ENCODE data around the gene BBS2. TPM values are rescaled to one million over a fixed set of nuclear protein-coding genes. Genes with fewer than 3 reads are reported as not detected.

Gene BBS2
- total and polyA plus RNA-seq, 8 donors = 10.0 to 50.4 (median 16.2) TPM

DNA sequence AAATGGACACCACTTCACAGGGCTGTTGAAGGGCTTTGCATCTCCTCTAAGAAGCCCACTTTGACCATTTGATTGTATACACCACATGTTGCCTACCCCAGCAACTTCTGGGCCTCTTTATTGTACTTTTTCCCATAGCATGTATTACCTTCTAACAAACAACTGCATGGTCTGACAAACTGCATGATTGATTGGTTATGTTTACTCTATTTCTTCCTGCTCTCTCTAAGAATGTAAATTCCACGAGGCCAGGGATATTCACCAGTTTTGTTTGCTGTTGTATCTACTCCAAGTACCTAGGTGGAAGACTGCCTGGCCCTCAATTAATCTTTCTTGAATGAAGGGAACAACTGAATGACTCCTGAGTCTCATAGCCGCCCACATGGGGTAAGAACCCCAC lies 22.2 kb upstream of the BBS2 start:
- TF ChIP-seq, protein P1, sequence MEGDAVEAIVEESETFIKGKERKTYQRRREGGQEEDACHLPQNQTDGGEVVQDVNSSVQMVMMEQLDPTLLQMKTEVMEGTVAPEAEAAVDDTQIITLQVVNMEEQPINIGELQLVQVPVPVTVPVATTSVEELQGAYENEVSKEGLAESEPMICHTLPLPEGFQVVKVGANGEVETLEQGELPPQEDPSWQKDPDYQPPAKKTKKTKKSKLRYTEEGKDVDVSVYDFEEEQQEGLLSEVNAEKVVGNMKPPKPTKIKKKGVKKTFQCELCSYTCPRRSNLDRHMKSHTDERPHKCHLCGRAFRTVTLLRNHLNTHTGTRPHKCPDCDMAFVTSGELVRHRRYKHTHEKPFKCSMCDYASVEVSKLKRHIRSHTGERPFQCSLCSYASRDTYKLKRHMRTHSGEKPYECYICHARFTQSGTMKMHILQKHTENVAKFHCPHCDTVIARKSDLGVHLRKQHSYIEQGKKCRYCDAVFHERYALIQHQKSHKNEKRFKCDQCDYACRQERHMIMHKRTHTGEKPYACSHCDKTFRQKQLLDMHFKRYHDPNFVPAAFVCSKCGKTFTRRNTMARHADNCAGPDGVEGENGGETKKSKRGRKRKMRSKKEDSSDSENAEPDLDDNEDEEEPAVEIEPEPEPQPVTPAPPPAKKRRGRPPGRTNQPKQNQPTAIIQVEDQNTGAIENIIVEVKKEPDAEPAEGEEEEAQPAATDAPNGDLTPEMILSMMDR (IDR thresholded peaks at IDR 0.05) = no peak
- ATAC-seq (no peak), FAIRE-seq (no peak), DNase-seq (no peak)
- Histone ChIP-seq H3K9me3 (no peaks in the 10 kb centered on the region), H3K4me1 (no peaks in the 10 kb centered on the region), H3K36me3 (no peaks in the 10 kb centered on the region), H3K27ac (no peak overlapping the region), H3K27me3 (peaks cover 0 to 6% (median 0%) of the 10 kb centered on the region in 4 donors), H3K4me3 (no peak overlapping the region)
- intact Hi-C loops (cut with DNase I) = no loop called here
- 8 to 10% methylated on average over 2 of the region's 2 CpGs for WGBS, 2 donors

DNA sequence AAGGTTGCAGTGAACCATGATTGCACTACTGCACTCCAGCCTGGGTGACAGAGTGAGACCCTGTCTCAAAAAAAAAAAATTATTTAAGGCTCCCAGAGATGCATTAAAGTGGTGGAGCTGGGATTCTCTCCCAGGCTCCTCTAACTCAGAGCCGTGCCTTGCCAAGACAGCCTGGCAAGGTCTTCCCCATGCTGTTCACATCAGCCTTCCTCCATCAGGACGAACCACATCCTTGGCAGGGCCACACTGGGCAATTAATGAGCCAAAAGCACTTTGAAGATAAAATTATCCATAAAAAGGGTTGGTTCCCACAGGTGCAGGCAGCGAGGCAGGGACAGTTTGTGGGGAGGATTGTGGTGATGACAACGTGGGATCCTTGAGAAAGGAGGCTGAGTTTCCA lies 19.8 kb upstream of the BBS2 start:
- FAIRE-seq = no peak
- H3K4me1 ChIP-seq = no peaks in the 10 kb centered on the region
- no peak overlapping the region for H3K4me3 ChIP-seq
- H3K27ac ChIP-seq = no peak overlapping the region
- no peaks in the 10 kb centered on the region for H3K36me3 ChIP-seq
- no peak for ATAC-seq
- H3K9me3 ChIP-seq = no peaks in the 10 kb centered on the region
- intact Hi-C loops (cut with DNase I) = no loop called here
- TF ChIP-seq, protein P1 (IDR thresholded peaks at IDR 0.05) = no peak
- no peak for DNase-seq
- 51 to 65% methylated on average over 4 of the region's 4 CpGs for WGBS, 2 donors
- H3K27me3 ChIP-seq = peaks cover 0 to 10% (median 0%) of the 10 kb centered on the region in 4 donors

DNA sequence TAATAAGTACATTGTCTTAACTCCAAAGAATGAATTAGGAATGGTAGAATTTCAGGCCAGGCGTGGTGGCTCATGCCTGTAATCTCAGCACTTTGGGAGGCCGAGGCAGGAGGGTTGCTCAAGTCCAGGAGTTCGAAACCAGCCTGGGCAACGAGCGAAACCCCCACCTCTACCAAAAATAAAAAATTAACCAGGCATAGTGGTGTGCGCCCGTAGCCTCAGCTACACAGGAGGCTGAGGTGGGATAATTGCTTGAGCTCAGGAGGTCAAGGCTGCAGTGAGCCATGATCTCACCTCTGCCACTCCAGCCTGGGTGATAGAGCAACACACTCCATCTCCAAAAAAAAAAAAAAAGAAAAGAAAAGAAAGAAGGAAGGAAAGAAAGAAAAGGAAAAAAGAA lies 18.5 kb upstream of the BBS2 start:
- no peaks in the 10 kb centered on the region for H3K9me3 ChIP-seq
- peaks cover 0 to 10% (median 0%) of the 10 kb centered on the region in 4 donors for H3K27me3 ChIP-seq
- no peak overlapping the region for H3K4me3 ChIP-seq
- intact Hi-C loops (cut with DNase I) = no loop called here
- H3K4me1 ChIP-seq = no peaks in the 10 kb centered on the region
- DNase-seq (no peak), FAIRE-seq (no peak), ATAC-seq (no peak)
- no peak overlapping the region for H3K27ac ChIP-seq
- TF ChIP-seq, protein P1 (IDR thresholded peaks at IDR 0.05) = no peak
- H3K36me3 ChIP-seq = no peaks in the 10 kb centered on the region
- 69 to 86% methylated on average over 7 of the region's 7 CpGs for WGBS, 2 donors

DNA sequence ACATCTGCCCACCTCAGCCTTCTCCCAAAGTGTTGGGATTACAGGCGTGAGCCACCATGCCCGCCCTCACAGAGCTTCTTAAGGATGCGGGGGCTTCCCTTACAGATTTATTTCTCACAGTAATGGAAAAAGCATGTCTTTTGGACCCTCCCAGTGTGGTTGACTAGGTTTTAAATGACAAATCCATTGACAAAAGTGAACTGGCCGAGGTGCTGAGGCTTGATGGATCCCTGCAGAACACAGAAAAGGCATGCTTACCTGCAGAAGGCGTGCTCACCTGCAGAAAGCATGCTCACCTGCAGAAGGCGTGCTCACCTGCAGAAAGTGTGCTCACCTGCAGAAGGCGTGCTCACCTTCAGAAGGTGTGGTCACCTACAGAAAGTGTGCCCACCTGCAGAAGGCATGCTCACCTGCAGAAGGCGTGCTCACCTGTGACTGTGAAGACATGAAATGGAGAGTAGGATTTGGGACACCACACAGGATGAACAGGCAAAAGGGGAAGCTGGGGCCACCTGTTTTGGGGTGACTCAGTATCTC lies 15.1 kb upstream of the BBS2 start:
- H3K4me3 ChIP-seq = no peak overlapping the region
- FAIRE-seq (no peak), ATAC-seq (no peak), DNase-seq (no peak)
- no peaks in the 10 kb centered on the region for H3K9me3 ChIP-seq
- no peak overlapping the region for H3K27ac ChIP-seq
- H3K4me1 ChIP-seq = no peaks in the 10 kb centered on the region
- WGBS, 2 donors = 63 to 78% methylated on average over 8 of the region's 8 CpGs
- H3K27me3 ChIP-seq = peaks cover 0 to 10% (median 0%) of the 10 kb centered on the region in 4 donors
- no peaks in the 10 kb centered on the region for H3K36me3 ChIP-seq
- intact Hi-C loops (cut with DNase I) = no loop called here
- TF ChIP-seq, protein P1 (IDR thresholded peaks at IDR 0.05) = no peak

DNA sequence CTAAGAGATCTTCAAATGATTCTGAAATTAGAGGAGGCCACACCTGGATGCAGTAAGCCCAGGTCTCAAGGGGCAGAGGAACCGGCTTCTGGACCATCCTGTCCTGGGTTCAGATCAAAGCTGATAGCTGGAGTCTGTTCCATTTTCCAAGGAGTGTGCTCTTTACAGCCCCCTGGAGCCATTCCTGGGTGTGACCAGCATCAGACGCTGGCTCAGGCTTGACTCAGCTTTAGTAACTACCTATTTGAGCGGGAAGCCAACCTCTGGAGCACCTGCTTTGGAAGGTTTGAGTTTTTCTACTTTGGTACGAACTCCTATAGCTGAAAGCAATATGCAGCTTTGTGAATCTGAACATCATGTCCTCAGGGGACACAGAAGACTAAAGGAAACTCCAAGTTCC lies 12.9 kb upstream of the BBS2 start:
- TF ChIP-seq, protein P1 (IDR thresholded peaks at IDR 0.05) = no peak
- Histone ChIP-seq H3K27ac (no peak overlapping the region), H3K36me3 (no peaks in the 10 kb centered on the region), H3K4me1 (no peaks in the 10 kb centered on the region), H3K27me3 (peaks cover 0 to 8% (median 0%) of the 10 kb centered on the region in 4 donors), H3K4me3 (no peak overlapping the region), H3K9me3 (no peaks in the 10 kb centered on the region)
- 64 to 65% methylated on average over 4 of the region's 4 CpGs for WGBS, 2 donors
- no peak for DNase-seq
- ATAC-seq = no peak
- no peak for FAIRE-seq
- intact Hi-C loops (cut with DNase I) = no loop called here
